ENCODE data around the gene PHLDB2.

DNA sequence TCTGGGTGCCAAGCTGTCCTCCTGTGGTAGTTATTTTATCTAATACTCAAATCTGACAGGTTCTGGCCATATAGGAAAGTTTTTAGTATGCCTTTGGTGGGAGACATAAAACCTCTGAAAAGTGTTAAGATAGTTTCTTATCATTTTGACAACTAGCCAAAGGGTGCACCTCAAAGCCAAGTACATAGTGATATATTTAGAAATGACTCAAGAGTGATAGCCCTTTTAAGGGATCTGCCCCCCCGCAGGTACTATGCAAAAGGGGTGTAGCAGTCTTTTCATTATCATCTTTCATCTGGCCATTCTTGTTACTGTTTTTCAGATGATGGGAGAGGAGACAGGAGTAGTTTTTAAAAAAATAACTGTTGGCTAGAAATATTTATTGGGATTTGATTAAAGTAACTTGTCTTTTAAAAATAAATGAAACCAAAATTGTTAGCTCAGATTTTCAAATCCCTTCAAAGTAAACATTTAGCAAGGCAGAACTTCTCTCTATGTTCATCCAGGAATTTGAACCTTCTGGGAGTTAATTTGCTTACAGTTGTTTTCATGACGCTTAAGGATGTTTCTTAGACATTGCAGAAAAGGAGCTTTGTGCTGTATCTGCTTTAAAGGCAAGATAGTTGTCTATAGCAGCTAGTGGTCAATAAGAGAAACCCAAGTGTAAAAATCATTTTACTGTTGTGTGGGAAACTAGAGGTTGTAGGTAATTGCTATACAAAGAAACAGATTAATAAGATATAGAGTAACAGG lies 5.1 kb downstream of the PHLDB2 start:
- TF ChIP-seq, protein P1, sequence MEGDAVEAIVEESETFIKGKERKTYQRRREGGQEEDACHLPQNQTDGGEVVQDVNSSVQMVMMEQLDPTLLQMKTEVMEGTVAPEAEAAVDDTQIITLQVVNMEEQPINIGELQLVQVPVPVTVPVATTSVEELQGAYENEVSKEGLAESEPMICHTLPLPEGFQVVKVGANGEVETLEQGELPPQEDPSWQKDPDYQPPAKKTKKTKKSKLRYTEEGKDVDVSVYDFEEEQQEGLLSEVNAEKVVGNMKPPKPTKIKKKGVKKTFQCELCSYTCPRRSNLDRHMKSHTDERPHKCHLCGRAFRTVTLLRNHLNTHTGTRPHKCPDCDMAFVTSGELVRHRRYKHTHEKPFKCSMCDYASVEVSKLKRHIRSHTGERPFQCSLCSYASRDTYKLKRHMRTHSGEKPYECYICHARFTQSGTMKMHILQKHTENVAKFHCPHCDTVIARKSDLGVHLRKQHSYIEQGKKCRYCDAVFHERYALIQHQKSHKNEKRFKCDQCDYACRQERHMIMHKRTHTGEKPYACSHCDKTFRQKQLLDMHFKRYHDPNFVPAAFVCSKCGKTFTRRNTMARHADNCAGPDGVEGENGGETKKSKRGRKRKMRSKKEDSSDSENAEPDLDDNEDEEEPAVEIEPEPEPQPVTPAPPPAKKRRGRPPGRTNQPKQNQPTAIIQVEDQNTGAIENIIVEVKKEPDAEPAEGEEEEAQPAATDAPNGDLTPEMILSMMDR (conservative IDR thresholded peaks at IDR 0.05; ENCODE audit: low read length): no peak
- TF ChIP-seq EZH2phosphoT487 (IDR thresholded peaks at IDR 0.05; ENCODE audit: borderline replicate concordance, low read depth, low read length): no peak

Data from OCI-LY7 (cell line).